ENCODE results near the gene SMAD6. TPM values are rescaled to one million over a fixed set of nuclear protein-coding genes. Genes with fewer than 3 reads are reported as not detected.

Gene SMAD6
- total RNA-seq, 2 donors from 2014 or later = 14.8 to 51.2 TPM

DNA sequence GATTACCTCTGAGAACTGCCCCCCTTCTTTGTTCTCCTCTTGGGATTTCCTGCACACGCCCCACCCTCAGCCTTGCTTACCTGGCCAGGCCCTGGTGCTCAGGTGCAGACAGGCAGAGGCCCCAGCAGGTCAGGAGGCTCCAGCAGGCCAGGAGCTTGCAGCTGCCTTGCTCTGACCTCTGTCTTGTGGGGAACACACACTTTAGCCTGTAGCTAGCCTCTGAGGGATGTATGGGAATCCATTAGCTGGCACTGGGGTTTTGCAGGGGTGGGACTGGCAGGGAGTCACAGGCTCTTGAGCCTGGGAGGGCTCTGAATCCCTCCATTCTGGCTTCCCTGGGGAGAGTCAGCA is 2.7 kb downstream of the SMAD6 start:
- no peak for DNase-seq (ENCODE audit: low spot score)
- Histone ChIP-seq H3K4me1 (replicated peaks) (no peaks in the 10 kb centered on the region), H3K36me3 (no peaks in the 10 kb centered on the region), H3K9me3 (no peaks in the 10 kb centered on the region), H3K4me3 (peak overlapping the region; percentile 55 to 60), H3K27ac (peak overlapping the region in 1 of 2 donors; percentile 79), H3K27me3 (replicated peaks; ENCODE audit: insufficient read depth) (no peaks in the 10 kb centered on the region)
- intact Hi-C loops (cut with DNase I) = loop anchor here (10.0 kb wide), 1 partner anchor 200 kb away; the partner anchor contains the start of genes RPL4 and ZWILCH
- TF ChIP-seq, protein P1, sequence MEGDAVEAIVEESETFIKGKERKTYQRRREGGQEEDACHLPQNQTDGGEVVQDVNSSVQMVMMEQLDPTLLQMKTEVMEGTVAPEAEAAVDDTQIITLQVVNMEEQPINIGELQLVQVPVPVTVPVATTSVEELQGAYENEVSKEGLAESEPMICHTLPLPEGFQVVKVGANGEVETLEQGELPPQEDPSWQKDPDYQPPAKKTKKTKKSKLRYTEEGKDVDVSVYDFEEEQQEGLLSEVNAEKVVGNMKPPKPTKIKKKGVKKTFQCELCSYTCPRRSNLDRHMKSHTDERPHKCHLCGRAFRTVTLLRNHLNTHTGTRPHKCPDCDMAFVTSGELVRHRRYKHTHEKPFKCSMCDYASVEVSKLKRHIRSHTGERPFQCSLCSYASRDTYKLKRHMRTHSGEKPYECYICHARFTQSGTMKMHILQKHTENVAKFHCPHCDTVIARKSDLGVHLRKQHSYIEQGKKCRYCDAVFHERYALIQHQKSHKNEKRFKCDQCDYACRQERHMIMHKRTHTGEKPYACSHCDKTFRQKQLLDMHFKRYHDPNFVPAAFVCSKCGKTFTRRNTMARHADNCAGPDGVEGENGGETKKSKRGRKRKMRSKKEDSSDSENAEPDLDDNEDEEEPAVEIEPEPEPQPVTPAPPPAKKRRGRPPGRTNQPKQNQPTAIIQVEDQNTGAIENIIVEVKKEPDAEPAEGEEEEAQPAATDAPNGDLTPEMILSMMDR (IDR thresholded peaks at IDR 0.05) = no peak
- peak; percentile 19 for TF ChIP-seq POLR2A (IDR thresholded peaks at IDR 0.05)
- 33% methylated on average over 1 of the region's 1 CpG for WGBS

DNA sequence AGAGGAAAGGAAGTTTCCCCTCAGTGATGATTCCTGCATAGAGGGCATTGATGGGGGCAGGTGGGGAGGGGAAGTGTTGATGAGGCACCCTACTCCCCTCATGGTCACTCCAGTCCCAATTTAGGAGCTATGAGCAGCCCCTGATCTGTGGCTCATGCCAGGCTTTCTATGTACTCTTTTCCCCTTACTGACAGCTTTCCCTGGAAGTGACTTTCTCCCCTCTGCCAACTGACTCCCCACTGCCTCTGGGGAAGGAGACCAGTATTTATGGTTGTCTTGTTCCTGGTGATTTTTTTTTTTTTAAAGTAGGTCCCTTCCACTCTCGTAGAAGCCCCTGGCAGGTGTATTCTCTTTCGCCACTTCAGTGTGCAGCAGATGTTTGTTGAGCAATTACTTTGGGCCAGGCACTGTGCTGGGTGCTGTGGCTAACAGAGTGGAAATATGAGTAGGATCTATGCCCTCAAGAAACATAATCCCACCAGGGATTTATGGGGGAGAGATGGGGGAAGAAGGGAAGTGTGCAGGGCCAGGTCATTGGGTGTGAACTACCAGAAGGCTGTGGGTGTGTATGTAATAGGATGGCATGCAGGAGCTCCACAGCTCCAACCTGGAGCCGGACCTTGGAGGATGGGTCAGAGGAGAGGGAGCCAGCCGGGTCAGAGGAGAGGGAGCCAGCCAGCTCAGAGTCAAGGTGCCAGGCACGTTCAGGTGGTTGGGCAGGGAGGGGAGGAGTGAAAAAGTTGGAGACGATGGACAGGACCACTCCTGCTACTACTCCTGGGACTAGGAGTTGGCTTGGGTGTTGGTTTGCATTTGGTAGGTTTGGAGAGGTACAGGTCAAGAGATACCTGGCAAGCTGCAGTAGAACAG is 3.5 kb downstream of the SMAD6 start:
- no peaks in the 10 kb centered on the region for H3K27me3 ChIP-seq (replicated peaks; ENCODE audit: insufficient read depth)
- TF ChIP-seq POLR2AphosphoS5 (IDR thresholded peaks at IDR 0.05) (no peak), POLR2A (IDR thresholded peaks at IDR 0.05) (no peak)
- TF ChIP-seq, protein P1 (IDR thresholded peaks at IDR 0.05) = no peak
- intact Hi-C loops (cut with DNase I) = loop anchor here (2.0 to 10.0 kb wide), 3 partner anchors 69 to 201 kb away; partner anchors contain the start of genes RPL4 and ZWILCH
- H3K9me3 ChIP-seq = no peaks in the 10 kb centered on the region
- H3K27ac ChIP-seq = peak overlapping the region in 1 of 2 donors; percentile 30
- peak overlapping the region in 1 of 2 donors; percentile 60 for H3K4me3 ChIP-seq
- no peak for DNase-seq (ENCODE audit: low spot score)
- H3K36me3 ChIP-seq = no peaks in the 10 kb centered on the region
- no peaks in the 10 kb centered on the region for H3K4me1 ChIP-seq (replicated peaks)
- WGBS = 52% methylated on average over 6 of the region's 6 CpGs

DNA sequence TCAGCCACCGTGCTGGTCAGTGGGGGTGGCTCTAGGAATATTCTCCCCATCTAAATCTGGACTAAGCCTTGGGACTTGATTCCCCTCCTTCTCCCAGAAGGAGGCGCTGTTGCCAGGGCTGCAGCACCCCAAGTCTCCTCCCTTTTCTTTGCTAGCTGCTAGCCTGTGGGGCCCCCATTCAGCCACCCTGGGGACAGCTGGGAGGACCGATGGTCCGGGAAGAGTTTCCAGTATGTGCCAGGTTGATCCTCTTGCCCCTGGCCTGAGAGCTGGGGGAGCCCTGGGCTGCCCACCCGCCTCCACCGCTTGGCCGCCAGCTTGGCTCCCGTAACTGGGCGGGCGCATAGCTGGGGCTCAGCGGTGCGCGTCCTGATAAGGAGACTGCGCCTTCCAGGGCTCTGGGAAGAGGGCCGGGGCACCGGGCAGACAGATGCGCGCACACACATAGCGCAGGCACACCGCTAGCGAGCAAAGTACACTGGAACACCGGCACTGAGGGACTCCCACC is 4.2 kb downstream of the SMAD6 start:
- Histone ChIP-seq H3K27me3 (replicated peaks; ENCODE audit: insufficient read depth) (no peaks in the 10 kb centered on the region), H3K27ac (peak overlapping the region; percentile 11 to 30), H3K36me3 (no peaks in the 10 kb centered on the region), H3K4me1 (replicated peaks) (no peaks in the 10 kb centered on the region), H3K9me3 (no peaks in the 10 kb centered on the region), H3K4me3 (no peak overlapping the region)
- intact Hi-C loops (cut with DNase I) = loop anchor here (2.0 to 10.0 kb wide), 3 partner anchors 69 to 201 kb away; partner anchors contain the start of genes RPL4 and ZWILCH
- TF ChIP-seq, protein P1 (IDR thresholded peaks at IDR 0.05) = peak in 3 of 4 experiments; percentile 19 to 29 (median 19)
- TF ChIP-seq POLR2AphosphoS5 (IDR thresholded peaks at IDR 0.05) = no peak
- WGBS = 49% methylated on average over 14 of the region's 22 CpGs
- DNase-seq (ENCODE audit: low spot score) = no peak

DNA sequence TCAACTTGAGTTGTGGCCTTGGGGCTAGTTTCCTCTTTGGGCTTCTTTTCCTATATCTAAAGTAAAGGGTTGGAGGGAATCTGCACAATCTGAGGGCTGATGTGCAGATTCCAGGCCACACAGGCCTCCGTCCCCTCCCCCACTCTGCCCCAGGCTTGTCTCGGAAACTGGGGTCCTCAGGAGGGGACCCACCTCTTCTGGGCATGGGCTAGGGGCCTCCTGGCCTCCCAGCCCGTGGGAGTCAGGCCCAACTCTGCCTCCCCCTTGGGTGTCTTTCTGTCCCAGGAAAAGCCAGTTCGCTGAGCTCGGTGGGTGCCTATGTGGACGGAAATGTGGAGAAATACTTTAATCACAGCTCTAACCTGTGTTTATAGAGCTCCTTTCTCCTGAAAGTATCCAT is 4.8 kb downstream of the SMAD6 start:
- Histone ChIP-seq H3K36me3 (no peaks in the 10 kb centered on the region), H3K4me3 (no peak overlapping the region), H3K4me1 (replicated peaks) (no peaks in the 10 kb centered on the region), H3K27me3 (replicated peaks; ENCODE audit: insufficient read depth) (no peaks in the 10 kb centered on the region), H3K9me3 (no peaks in the 10 kb centered on the region), H3K27ac (peak overlapping the region; percentile 11 to 30)
- intact Hi-C loops (cut with DNase I) = loop anchor here (2.0 to 10.0 kb wide), 3 partner anchors 68 to 202 kb away; partner anchors contain the start of genes RPL4 and ZWILCH
- TF ChIP-seq, protein P1 (IDR thresholded peaks at IDR 0.05) = no peak
- no peak for TF ChIP-seq POLR2A (IDR thresholded peaks at IDR 0.05)
- no peak for TF ChIP-seq POLR2AphosphoS5 (IDR thresholded peaks at IDR 0.05)
- 63% methylated on average over 6 of the region's 6 CpGs for WGBS
- no peak for DNase-seq (ENCODE audit: low spot score)

Measured in prostate gland (tissue), 2 donors.